GM23338 (cell line): Measurements from ENCODE around the gene FLOT2. TPM values are rescaled to one million over a fixed set of nuclear protein-coding genes. Genes with fewer than 3 reads are reported as not detected.
A peak's percentile ranks its signal among the peaks of the same experiment; 100 is the strongest.

Source experiments
- ATAC-seq: fragments of 200-7000 bp; cut with Tn5 transposase; 3 replicates; pipeline ENCODE4 v1.9.1; 2020
- DNase-seq: peaks from one replicate; pipeline ENCODE4 v3.0.0-alpha.2; 2015; ENCODE audit warnings: low spot score
- H2AFZ ChIP-seq: fragments of 200-600 bp; sonication (generic); 2 replicates; pipeline ENCODE4 v1.8.0; 2016; ENCODE audit warnings: antibody characterized with exemption, mild to moderate bottlenecking, moderate library complexity
- H3F3A ChIP-seq: fragments of 200-600 bp; sonication (generic); replicated peaks from 2 replicates; pipeline ENCODE4 v1.8.0; 2017; ENCODE audit warnings: antibody characterized with exemption, mixed run types, low read depth
- H3K27ac ChIP-seq: fragments of 200-600 bp; sonication (generic); 2 replicates; pipeline ENCODE4 v1.6.1; 2016; ENCODE audit warnings: low read depth
- H3K27me3 ChIP-seq: fragments of 200-600 bp; sonication (generic); 2 replicates; pipeline ENCODE4 v1.8.0; 2016; ENCODE audit warnings: mild to moderate bottlenecking, mixed run types, moderate library complexity; ENCODE audit not compliant: insufficient read depth
- H3K36me3 ChIP-seq: fragments of 200-600 bp; sonication (generic); 2 replicates; pipeline ENCODE4 v1.8.0; 2016; ENCODE audit warnings: mild to moderate bottlenecking; ENCODE audit not compliant: insufficient read depth
- H3K4me1 ChIP-seq: fragments of 200-600 bp; sonication (generic); 2 replicates; pipeline ENCODE4 v1.8.0; 2016; ENCODE audit warnings: mild to moderate bottlenecking, moderate library complexity; ENCODE audit not compliant: insufficient read depth
- H3K4me2 ChIP-seq: fragments of 200-600 bp; sonication (generic); 2 replicates; pipeline ENCODE4 v1.7.1; 2017; ENCODE audit warnings: mixed run types
- H3K4me3 ChIP-seq: fragments of 200-600 bp; sonication (generic); 2 replicates; pipeline ENCODE4 v1.6.1; 2016; ENCODE audit warnings: mixed run types
- H3K79me2 ChIP-seq: fragments of 200-600 bp; sonication (generic); replicated peaks from 2 replicates; pipeline ENCODE4 v1.8.0; 2017; ENCODE audit warnings: mild to moderate bottlenecking; ENCODE audit not compliant: insufficient read depth
- H3K9me2 ChIP-seq: fragments of 200-600 bp; sonication (generic); 2 replicates; pipeline ENCODE4 v1.8.0; 2017; ENCODE audit not compliant: insufficient read depth
- H4K20me1 ChIP-seq: fragments of 200-600 bp; sonication (generic); replicated peaks from 2 replicates; pipeline ENCODE4 v1.8.0; 2017; ENCODE audit warnings: mild to moderate bottlenecking; ENCODE audit not compliant: insufficient read depth
- H3K27ac Mint-ChIP-seq: 2 replicates; pipeline ENCODE4 v1.8.0; 2020; ENCODE audit warnings: inconsistent platforms, mild to moderate bottlenecking, moderate library complexity, mixed read lengths
- H3K27me3 Mint-ChIP-seq: 3 replicates; pipeline ENCODE4 v1.8.0; 2022; ENCODE audit warnings: low read depth, mild to moderate bottlenecking, moderate library complexity, mixed read lengths, inconsistent platforms; ENCODE audit not compliant: insufficient read depth, poor library complexity
- H3K36me3 Mint-ChIP-seq: 3 replicates; pipeline ENCODE4 v1.8.0; 2021; ENCODE audit warnings: low read depth, mild to moderate bottlenecking, inconsistent platforms, moderate library complexity, mixed read lengths
- H3K4me1 Mint-ChIP-seq: 3 replicates; pipeline ENCODE4 v1.8.0; 2020; ENCODE audit warnings: mild to moderate bottlenecking, inconsistent platforms, mixed read lengths
- H3K4me3 Mint-ChIP-seq: 3 replicates; pipeline ENCODE4 v1.8.0; 2021; ENCODE audit warnings: moderate library complexity, mild to moderate bottlenecking, inconsistent platforms, mixed read lengths
- H3K9me3 Mint-ChIP-seq: 3 replicates; pipeline ENCODE4 v1.8.0; 2020; ENCODE audit warnings: moderate library complexity, mild to moderate bottlenecking, inconsistent platforms, mixed read lengths
- EZH2phosphoT487 ChIP-seq: fragments of 200-600 bp; sonication (generic); IDR thresholded peaks from one replicate; pipeline ENCODE4 v1.8.1; 2018; ENCODE audit warnings: antibody characterized with exemption; ENCODE audit not compliant: unreplicated experiment
- POLR2AphosphoS5 ChIP-seq: IDR thresholded peaks from 2 replicates; pipeline ENCODE4 v1.6.1; 2016; ENCODE audit warnings: antibody characterized with exemption, low read depth
- ZNF331 ChIP-seq: fragments of 250-450 bp; sonication (Bioruptor Pico); IDR thresholded peaks from 2 replicates; pipeline ENCODE4 v1.5.0; 2020; ENCODE audit warnings: low read depth, mild to moderate bottlenecking, moderate library complexity
- polyA plus RNA-seq: library from polyadenylated mRNA; unstranded; fragments of >200 nt; fragmentation: Nextera tagmentation; extraction: Ambion mirVana; gene quantifications from 2 replicates; pipeline ENCODE4 v1.2.1, GENCODE V29; 2016
- total RNA-seq: library from RNA; depleted of rRNA; stranded (reverse); fragments of >200 nt; shearing (Covaris generic); gene quantifications from 2 replicates; pipeline ENCODE4 v1.2.3, GENCODE V29; 2014
- TF ChIP-seq, protein P1 (sequence below): IDR thresholded peaks from one replicate; pipeline ENCODE4 v1.6.1; 2018; ENCODE audit warnings: antibody characterized with exemption; ENCODE audit not compliant: unreplicated experiment
- TF ChIP-seq, protein P2 (sequence below): IDR thresholded peaks from 2 replicates; pipeline ENCODE4 v1.6.1; 2016; ENCODE audit warnings: antibody characterized with exemption
- TF ChIP-seq, protein P3 (sequence below), 2 experiments: fragments of 200-600 bp in 1 of 2; sonication (generic) in 1 of 2; conservative IDR thresholded peaks; 2 replicates each; pipeline versions ENCODE4 v1.5.1 to v1.6.1; 2016 to 2017; ENCODE audit warnings: antibody characterized with exemption in 2 of 2, low read depth in 2 of 2, mild to moderate bottlenecking in 2 of 2, moderate library complexity in 1 of 2

The FLOT2 gene
- total and polyA plus RNA-seq, 2 experiments from 2014 or later = 49.8 to 66.1 TPM

DNA sequence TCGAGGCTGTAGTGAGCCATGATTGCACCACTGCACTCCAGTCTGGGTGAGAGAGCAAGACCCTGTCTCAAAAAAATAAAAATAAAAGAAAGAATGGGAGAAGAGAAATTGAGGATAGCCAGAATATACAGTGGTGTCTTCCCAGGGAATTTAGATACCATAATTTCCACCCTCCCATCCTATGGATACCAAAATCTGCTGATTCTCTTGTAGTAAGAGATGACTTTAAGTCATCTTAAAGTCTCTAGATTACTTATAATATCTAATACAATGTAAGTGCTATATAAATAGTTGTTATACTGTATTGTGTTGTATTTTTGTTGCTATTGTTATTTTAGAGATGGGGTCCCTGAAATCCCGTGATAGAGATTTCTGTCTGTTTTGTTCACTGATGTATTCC is 44.2 kb downstream of the FLOT2 start:
- H3K27ac ChIP-seq = no peak overlapping the region
- no peak for TF ChIP-seq POLR2AphosphoS5
- no peak for TF ChIP-seq EZH2phosphoT487
- TF ChIP-seq, protein P1, sequence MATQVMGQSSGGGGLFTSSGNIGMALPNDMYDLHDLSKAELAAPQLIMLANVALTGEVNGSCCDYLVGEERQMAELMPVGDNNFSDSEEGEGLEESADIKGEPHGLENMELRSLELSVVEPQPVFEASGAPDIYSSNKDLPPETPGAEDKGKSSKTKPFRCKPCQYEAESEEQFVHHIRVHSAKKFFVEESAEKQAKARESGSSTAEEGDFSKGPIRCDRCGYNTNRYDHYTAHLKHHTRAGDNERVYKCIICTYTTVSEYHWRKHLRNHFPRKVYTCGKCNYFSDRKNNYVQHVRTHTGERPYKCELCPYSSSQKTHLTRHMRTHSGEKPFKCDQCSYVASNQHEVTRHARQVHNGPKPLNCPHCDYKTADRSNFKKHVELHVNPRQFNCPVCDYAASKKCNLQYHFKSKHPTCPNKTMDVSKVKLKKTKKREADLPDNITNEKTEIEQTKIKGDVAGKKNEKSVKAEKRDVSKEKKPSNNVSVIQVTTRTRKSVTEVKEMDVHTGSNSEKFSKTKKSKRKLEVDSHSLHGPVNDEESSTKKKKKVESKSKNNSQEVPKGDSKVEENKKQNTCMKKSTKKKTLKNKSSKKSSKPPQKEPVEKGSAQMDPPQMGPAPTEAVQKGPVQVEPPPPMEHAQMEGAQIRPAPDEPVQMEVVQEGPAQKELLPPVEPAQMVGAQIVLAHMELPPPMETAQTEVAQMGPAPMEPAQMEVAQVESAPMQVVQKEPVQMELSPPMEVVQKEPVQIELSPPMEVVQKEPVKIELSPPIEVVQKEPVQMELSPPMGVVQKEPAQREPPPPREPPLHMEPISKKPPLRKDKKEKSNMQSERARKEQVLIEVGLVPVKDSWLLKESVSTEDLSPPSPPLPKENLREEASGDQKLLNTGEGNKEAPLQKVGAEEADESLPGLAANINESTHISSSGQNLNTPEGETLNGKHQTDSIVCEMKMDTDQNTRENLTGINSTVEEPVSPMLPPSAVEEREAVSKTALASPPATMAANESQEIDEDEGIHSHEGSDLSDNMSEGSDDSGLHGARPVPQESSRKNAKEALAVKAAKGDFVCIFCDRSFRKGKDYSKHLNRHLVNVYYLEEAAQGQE = no peak
- TF ChIP-seq ZNF331 (CRISPR knock-in tag) = no peak
- TF ChIP-seq, protein P2, sequence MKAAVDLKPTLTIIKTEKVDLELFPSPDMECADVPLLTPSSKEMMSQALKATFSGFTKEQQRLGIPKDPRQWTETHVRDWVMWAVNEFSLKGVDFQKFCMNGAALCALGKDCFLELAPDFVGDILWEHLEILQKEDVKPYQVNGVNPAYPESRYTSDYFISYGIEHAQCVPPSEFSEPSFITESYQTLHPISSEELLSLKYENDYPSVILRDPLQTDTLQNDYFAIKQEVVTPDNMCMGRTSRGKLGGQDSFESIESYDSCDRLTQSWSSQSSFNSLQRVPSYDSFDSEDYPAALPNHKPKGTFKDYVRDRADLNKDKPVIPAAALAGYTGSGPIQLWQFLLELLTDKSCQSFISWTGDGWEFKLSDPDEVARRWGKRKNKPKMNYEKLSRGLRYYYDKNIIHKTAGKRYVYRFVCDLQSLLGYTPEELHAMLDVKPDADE = no peak
- no peaks in the 10 kb centered on the region for H3K9me2 ChIP-seq
- no peaks in the 10 kb centered on the region for H3K36me3 ChIP-seq
- no peak overlapping the region for H2AFZ ChIP-seq
- no peak overlapping the region for H3K4me3 ChIP-seq
- H3K4me1 ChIP-seq = peaks cover 4% of the 10 kb centered on the region
- Mint-ChIP-seq H3K4me3 (peak overlapping the region; percentile 38; the same call in 2 of the 3 replicates), H3K36me3 (peaks cover 21% of the 10 kb centered on the region), H3K4me1 (peaks cover 4% of the 10 kb centered on the region; the same call in 2 of the 3 replicates), H3K27me3 (peaks cover 10% of the 10 kb centered on the region), H3K9me3 (no peaks in the 10 kb centered on the region), H3K27ac (no peak overlapping the region)
- peaks cover 13% of the 10 kb centered on the region for H3K79me2 ChIP-seq
- ATAC-seq (no peak), DNase-seq (no peak)
- no peak overlapping the region for H3K4me2 ChIP-seq
- no peaks in the 10 kb centered on the region for H3K27me3 ChIP-seq
- H3F3A ChIP-seq = 0 out of 2 replicates have a peak, but pooled peaks cover 9% of the 10 kb centered on the region
- H4K20me1 ChIP-seq = no peaks in the 10 kb centered on the region

DNA sequence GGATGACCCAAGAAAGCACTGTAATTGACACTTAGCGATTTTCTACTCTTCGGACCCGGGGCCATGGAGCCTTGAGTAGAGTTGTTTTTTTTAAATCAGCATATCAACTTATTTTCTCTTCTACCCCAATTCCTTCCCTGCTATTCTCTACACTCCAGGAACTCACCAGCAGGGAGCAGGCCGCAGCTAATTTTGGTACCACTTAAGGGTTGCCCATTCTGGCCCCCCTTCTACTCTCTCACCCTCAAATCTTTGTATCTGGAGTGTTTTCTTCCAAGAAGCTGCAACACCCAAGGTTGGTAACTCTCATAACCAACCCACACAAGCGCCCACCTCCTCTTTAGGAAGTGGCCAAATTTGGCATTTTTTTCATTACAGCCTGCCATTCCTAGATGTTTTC is 48.3 kb downstream of the FLOT2 start:
- H3K4me3 ChIP-seq = no peak overlapping the region
- H3K36me3 ChIP-seq = no peaks in the 10 kb centered on the region
- peak overlapping the region; percentile 63; the same call in 1 of the 2 replicates for H2AFZ ChIP-seq
- no peaks in the 10 kb centered on the region for H3K9me3 Mint-ChIP-seq
- no peaks in the 10 kb centered on the region for H3K27me3 ChIP-seq
- no peaks in the 10 kb centered on the region for H3K9me2 ChIP-seq
- H3K4me1 Mint-ChIP-seq = peaks cover 3% of the 10 kb centered on the region; the same call in 1 of the 3 replicates
- H3F3A ChIP-seq = 0 out of 2 replicates have a peak, but pooled peaks cover 5% of the 10 kb centered on the region
- H3K27ac ChIP-seq = peak overlapping the region; percentile 6; the same call in 1 of the 2 replicates
- H3K27ac Mint-ChIP-seq = no peak overlapping the region
- no peak overlapping the region for H3K4me2 ChIP-seq
- peak; percentile 65 for ATAC-seq
- no peak overlapping the region; the same call in 2 of the 3 replicates for H3K4me3 Mint-ChIP-seq
- H3K79me2 ChIP-seq = no peaks in the 10 kb centered on the region
- peaks cover 2% of the 10 kb centered on the region for H3K27me3 Mint-ChIP-seq
- no peaks in the 10 kb centered on the region for H4K20me1 ChIP-seq
- TF ChIP-seq, protein P3, sequence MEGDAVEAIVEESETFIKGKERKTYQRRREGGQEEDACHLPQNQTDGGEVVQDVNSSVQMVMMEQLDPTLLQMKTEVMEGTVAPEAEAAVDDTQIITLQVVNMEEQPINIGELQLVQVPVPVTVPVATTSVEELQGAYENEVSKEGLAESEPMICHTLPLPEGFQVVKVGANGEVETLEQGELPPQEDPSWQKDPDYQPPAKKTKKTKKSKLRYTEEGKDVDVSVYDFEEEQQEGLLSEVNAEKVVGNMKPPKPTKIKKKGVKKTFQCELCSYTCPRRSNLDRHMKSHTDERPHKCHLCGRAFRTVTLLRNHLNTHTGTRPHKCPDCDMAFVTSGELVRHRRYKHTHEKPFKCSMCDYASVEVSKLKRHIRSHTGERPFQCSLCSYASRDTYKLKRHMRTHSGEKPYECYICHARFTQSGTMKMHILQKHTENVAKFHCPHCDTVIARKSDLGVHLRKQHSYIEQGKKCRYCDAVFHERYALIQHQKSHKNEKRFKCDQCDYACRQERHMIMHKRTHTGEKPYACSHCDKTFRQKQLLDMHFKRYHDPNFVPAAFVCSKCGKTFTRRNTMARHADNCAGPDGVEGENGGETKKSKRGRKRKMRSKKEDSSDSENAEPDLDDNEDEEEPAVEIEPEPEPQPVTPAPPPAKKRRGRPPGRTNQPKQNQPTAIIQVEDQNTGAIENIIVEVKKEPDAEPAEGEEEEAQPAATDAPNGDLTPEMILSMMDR (conservative IDR thresholded peaks at IDR 0.05; ENCODE audit: low read depth in 2 of 2) = peak in 1 of 2 experiments; percentile 40; a peak in 2 of 4 replicates
- TF ChIP-seq EZH2phosphoT487 = no peak
- no peaks in the 10 kb centered on the region; the same call in 1 of the 2 replicates for H3K4me1 ChIP-seq
- no peaks in the 10 kb centered on the region; the same call in 2 of the 3 replicates for H3K36me3 Mint-ChIP-seq
- peak; percentile 52 for DNase-seq
